Thymus (tissue), 11 donors: ENCODE data around the gene RFTN1. TPM values are rescaled to one million over a fixed set of nuclear protein-coding genes. Genes with fewer than 3 reads are reported as not detected.
A peak's percentile ranks its signal among the peaks of the same experiment; 100 is the strongest.
"Not testable (repeated sequence)": the region's sequence is repeated elsewhere in the genome, so short reads cannot be mapped to it uniquely, and the experiment has no call there.

Source experiments
- DNase-seq, 9 donors: peaks; one replicate each; pipeline ENCODE4 v3.0.0-alpha.2; 2013; ENCODE audit warnings: low spot score in 9 of 9, low read depth in 6 of 9, missing footprints in 1 of 9
- H3K27ac ChIP-seq, 2 donors: one replicate each; pipeline ENCODE4 v1.5.1; 2013; ENCODE audit warnings: control low read depth in 1 of 2, low read depth in 1 of 2, low read length in 1 of 2, mild to moderate bottlenecking in 1 of 2, moderate library complexity in 1 of 2
- H3K27me3 ChIP-seq, 2 donors: one replicate each; pipeline ENCODE4 v1.5.1; 2013; ENCODE audit warnings: low read length in 1 of 2; ENCODE audit not compliant: control insufficient read depth in 2 of 2, insufficient read depth in 1 of 2
- H3K36me3 ChIP-seq, 2 donors: one replicate each; pipeline ENCODE4 v1.5.1; 2013; ENCODE audit warnings: low read length in 1 of 2, mild to moderate bottlenecking in 1 of 2, moderate library complexity in 1 of 2; ENCODE audit not compliant: control insufficient read depth in 2 of 2, insufficient read depth in 2 of 2
- H3K4me1 ChIP-seq, 2 donors: one replicate each; pipeline ENCODE4 v1.5.1; 2013; ENCODE audit warnings: low read length in 2 of 2; ENCODE audit not compliant: control insufficient read depth in 2 of 2, insufficient read depth in 2 of 2
- H3K4me3 ChIP-seq, 2 donors: one replicate each; pipeline ENCODE4 v1.5.1; 2013; ENCODE audit warnings: low read length in 2 of 2, control low read depth in 1 of 2, mild to moderate bottlenecking in 1 of 2
- H3K9me3 ChIP-seq, 2 donors: one replicate each; pipeline ENCODE4 v1.5.1; 2013; ENCODE audit warnings: low read length in 1 of 2, mild to moderate bottlenecking in 1 of 2; ENCODE audit not compliant: control insufficient read depth in 2 of 2, insufficient read depth in 1 of 2
- WGBS: extraction: QIAGEN DNeasy Blood & Tissue Kit; methylation state at CpG from one replicate; pipeline ENCODE4 v1.1.7; 2013; 5-methylcytosine and 5-hydroxymethylcytosine counted together
- polyA plus RNA-seq: library from polyadenylated mRNA; stranded (reverse); fragments of 200-250 nt; gene quantifications from one replicate; pipeline ENCODE4 v1.2.3, GENCODE V29; 2013
- total RNA-seq: library from RNA; stranded (reverse); fragments of 120-200 nt; gene quantifications from one replicate; pipeline ENCODE4 v1.2.4, GENCODE V29; 2013
- donor health status: healthy.

Gene RFTN1
- total and polyA plus RNA-seq, 2 donors = 57.6 to 87.8 TPM

DNA sequence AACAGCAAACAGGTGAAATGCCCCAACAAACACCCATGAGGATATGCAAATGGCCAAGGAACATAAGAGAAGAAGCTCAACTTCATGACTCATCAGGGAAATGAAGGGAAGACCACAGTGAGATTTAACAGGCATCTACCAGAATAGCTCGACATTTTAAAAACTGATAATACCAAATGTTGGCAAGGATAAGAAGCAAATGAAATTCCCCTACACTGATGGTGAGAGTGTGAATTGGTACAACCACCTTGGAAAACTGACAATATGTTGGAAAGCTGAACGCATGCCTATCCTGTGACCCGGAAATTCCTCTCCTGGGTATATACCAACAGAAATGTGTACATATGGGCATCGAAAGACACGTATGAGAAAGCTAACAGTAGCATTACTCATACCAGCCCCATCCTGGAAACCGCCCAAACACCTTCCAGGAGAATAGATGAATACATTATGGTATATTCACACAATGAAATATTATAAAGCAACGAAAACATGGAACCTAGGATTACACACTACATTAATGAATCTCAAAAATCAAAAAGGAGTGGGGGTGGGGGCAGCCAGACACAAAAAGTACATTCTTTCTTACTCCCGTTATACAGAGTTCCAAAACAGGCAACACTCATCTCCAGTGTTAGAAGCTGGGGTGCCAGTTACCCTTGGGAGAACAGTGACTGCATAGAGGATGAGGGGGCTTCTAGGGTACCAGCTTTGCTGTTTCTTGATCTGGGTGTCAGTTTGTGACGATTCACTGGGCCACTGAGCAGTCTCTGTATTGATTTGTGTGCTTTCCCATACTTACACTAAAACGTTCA is 16.9 kb downstream of the RFTN1 start:
- Histone ChIP-seq H3K4me1 (peaks cover 20 to 35% of the 10 kb centered on the region in 2 donors), H3K27me3 (no peaks in the 10 kb centered on the region), H3K36me3 (peaks cover 26 to 57% of the 10 kb centered on the region in 2 donors), H3K4me3 (no peak overlapping the region), H3K9me3 (peaks cover 0 to 5% of the 10 kb centered on the region in 2 donors), H3K27ac (peak overlapping the region in 1 of 2 donors; percentile 8)
- 90% methylated on average over 10 of the region's 10 CpGs for WGBS
- DNase-seq = no peak

DNA sequence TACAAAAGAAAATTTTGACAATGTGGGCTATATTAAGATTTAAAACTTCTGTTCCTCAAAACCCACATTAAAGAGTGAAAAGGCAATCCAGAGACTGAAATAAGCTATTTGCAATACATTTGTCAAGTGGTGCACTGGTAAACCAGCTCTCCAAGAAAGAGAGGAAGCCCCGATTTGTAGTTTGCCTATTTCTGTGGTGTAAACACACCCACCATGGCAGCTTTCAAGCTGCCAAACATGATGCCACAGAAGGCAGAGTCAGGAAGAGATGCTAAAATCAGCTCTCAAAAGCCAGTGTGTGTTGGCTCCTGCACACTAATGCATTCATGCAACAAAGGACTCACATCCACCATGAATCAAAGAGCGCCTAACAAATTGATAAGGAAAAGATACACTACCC is 17.5 kb downstream of the RFTN1 start:
- Histone ChIP-seq H3K9me3 (peaks cover 2 to 5% of the 10 kb centered on the region in 2 donors), H3K4me1 (peaks cover 20 to 35% of the 10 kb centered on the region in 2 donors), H3K4me3 (no peak overlapping the region), H3K27me3 (no peaks in the 10 kb centered on the region), H3K27ac (peak overlapping the region; percentile 8 to 22), H3K36me3 (peaks cover 31 to 62% of the 10 kb centered on the region in 2 donors)
- peak in 1 of 9 donors; percentile 41 for DNase-seq
- WGBS = 59% methylated on average over 2 of the region's 2 CpGs

DNA sequence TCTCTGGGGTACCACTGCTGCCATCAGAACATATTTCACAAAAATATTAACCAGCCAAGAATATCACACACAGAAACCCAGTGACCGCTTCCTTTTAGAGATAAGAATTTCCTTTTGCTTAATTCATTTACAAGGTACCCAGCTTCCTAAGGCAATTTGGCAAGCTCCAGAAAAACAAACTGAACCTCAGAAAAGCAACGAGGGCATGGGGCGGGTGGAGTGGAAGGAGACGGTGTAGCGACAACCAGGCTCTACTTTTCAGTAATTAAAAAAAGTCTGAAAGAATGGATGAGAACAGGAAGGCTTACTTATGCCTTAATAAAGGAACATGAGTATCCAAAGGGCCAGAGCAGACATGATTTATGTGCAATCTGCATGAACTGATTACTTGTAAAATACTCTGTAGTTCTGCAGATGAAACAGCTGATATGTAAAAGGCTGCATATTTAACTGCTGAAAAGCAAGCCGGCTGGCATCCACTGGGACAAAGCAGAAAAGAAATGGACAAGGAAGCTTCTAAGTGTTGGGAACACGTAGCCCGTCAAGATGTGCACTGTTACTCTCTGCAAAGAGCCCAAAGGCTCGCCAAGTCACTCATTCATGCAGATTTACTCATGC is 18.6 kb downstream of the RFTN1 start:
- Histone ChIP-seq H3K36me3 (peaks cover 33 to 62% of the 10 kb centered on the region in 2 donors), H3K4me1 (peaks cover 20 to 35% of the 10 kb centered on the region in 2 donors), H3K4me3 (no peak overlapping the region), H3K27me3 (no peaks in the 10 kb centered on the region), H3K27ac (no peak overlapping the region), H3K9me3 (peaks cover 2 to 5% of the 10 kb centered on the region in 2 donors)
- 76% methylated on average over 9 of the region's 9 CpGs for WGBS
- DNase-seq = no peak

DNA sequence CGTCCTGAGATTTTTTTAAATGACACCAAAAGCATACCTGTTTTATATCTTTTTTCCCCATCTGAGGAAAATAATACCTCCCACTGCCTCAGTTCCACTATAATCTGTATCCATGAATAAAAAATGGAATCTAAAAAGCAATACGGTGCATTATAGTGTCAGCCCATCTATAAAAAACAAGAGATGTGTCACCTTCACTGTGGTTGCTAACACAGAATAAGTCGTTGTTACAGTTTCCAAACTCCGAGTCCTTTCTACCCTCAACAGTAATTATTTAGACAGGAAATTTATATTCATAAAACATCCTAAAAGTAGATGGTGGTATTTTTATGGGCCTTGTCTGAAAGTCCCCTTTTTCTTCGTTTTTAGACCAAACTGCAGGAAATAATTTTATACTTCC is 19.4 kb downstream of the RFTN1 start:
- peaks cover 32 to 62% of the 10 kb centered on the region in 2 donors for H3K36me3 ChIP-seq
- H3K4me1 ChIP-seq = peaks cover 20 to 33% of the 10 kb centered on the region in 2 donors
- DNase-seq = no peak
- H3K4me3 ChIP-seq = no peak overlapping the region
- peaks cover under 1 to 2% of the 10 kb centered on the region in 2 donors for H3K9me3 ChIP-seq
- H3K27me3 ChIP-seq = no peaks in the 10 kb centered on the region
- 91% methylated on average over 5 of the region's 5 CpGs for whole genome bisulfite sequencing
- no peak overlapping the region for H3K27ac ChIP-seq

DNA sequence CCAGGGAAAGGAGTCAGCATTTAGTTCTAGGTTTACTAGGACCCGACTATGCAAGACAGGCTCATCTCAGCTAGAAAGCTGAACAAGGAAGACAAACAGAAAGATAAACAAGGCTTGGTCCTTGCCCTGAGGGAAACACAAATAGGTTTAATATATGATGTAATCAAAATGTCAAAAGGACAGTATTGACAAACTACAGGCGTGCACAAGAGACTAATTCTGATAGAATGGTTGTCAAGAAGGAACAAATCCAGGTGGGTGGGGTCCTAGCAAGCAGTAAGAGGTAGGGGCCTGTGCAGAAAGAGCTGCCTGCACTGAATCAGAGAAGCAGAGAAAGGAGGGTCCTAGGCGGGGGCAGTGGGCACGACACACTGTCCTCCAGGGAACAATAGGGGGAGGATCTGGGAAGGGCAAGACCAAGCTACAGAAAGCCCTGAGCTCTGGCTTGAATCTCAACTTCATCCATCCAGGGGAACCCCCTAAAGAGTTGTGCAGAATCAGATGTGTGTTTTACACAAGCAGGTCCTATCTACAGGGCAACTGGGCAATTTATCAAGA is 23.4 kb downstream of the RFTN1 start:
- no peak overlapping the region for H3K27ac ChIP-seq
- WGBS = 97% methylated on average over 4 of the region's 4 CpGs
- DNase-seq = no peak
- H3K27me3 ChIP-seq = no peaks in the 10 kb centered on the region
- no peak overlapping the region for H3K4me3 ChIP-seq
- peaks cover 0 to 2% of the 10 kb centered on the region in 2 donors for H3K9me3 ChIP-seq
- H3K36me3 ChIP-seq = peaks cover 38 to 71% of the 10 kb centered on the region in 2 donors
- H3K4me1 ChIP-seq = peaks cover 15 to 27% of the 10 kb centered on the region in 2 donors

DNA sequence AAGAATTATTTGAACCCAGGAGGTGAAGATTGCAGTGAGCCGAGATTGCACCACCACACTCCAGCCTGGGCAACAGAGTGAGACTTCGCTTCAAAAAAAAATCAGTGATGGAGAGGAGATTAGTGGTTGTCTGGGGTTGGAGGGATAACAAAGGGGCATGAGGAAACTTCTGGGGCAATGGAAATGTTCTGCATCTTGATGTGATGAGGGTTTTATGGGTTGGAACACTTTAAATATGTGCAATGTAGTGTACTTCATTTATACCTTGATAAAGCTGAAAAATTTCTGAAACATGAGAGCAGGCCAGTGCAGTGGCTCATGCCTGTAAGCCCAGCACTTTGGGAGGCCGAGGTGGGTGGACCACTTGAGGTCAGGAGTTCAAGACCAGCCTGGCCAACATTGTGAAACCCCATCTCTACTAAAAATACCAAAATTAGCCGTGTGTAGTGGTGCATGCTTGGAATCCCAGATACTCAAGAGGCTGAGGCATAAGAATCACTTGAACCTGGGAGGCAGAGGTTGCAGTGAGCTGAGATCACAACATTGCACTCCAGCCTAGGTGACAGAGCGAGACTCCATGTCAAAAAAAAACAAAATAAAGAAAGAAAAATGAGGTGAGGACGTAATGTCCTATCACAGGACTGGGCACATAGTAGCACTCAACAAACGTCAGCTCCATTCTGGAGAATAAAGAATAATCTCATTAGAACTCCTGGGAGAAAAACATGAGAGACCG is 24.0 kb downstream of the RFTN1 start:
- H3K4me3 ChIP-seq, H3K27me3 ChIP-seq, H3K27ac ChIP-seq, H3K9me3 ChIP-seq, DNase-seq: not testable (repeated sequence)
- peaks cover 15 to 29% of the 10 kb centered on the region in 2 donors for H3K4me1 ChIP-seq
- peaks cover 38 to 74% of the 10 kb centered on the region in 2 donors for H3K36me3 ChIP-seq
- WGBS = 97% methylated on average over 8 of the region's 8 CpGs

DNA sequence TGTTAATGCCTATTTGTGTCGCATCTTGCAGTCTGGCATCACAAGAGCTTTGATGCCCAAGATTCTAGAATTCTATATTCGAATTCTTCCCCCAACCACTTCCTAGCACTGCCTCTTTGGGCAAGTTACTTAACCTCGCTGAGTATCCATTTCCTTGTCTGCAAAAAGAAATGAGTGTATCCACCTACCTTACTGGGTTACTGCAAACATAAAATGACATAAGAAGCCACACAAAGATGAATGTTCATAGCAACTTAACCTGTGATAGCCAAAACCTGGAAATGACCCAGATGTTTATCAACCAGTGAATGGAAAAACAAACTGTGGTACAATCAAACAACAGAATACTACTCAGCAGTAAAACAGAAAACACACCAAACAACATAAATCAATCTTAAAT is 24.9 kb downstream of the RFTN1 start:
- Histone ChIP-seq H3K36me3 (peaks cover 38 to 78% of the 10 kb centered on the region in 2 donors), H3K27me3 (no peaks in the 10 kb centered on the region), H3K4me3 (no peak overlapping the region), H3K9me3 (peaks cover 0 to 2% of the 10 kb centered on the region in 2 donors), H3K27ac (no peak overlapping the region), H3K4me1 (peaks cover 22 to 37% of the 10 kb centered on the region in 2 donors)
- DNase-seq = peak in 1 of 9 donors; percentile 29
- WGBS = 77% methylated on average over 3 of the region's 3 CpGs

DNA sequence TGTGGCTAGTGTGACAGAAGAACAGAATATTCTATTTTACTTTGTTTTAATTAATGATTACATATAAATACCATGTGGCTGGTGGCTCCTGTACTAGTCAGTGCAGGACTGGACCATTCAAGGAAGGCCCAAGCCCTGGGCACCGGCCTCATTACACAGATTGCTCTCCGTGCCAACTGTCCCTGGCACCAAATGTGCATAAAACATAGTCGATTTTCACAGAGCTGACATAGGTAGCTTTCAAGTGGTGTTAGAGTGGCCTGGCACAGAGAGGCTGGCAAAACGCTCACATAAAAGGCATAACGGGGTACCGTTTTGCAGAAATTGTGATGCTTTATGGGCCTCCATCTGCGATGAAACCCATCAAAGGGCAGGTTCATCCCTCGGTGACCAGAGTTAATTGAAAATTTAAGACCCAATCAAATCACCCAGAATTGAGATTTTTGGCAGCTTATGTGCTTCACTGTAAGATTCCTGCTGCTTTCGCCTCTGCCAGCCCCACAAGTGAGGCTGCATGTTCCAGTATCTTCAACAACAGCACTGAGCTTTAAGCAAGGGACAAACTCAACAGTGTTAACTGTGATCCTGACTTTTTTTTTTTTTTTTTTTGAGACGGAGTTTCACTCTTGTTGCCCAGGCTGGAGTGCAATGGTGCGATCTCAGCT is 25.9 kb downstream of the RFTN1 start:
- Histone ChIP-seq H3K36me3 (peaks cover 34 to 72% of the 10 kb centered on the region in 2 donors), H3K4me3 (no peak overlapping the region), H3K4me1 (peaks cover 27 to 47% of the 10 kb centered on the region in 2 donors), H3K27me3 (no peaks in the 10 kb centered on the region), H3K27ac (no peak overlapping the region), H3K9me3 (peaks cover 0 to 2% of the 10 kb centered on the region in 2 donors)
- WGBS = over 99% methylated on average over 11 of the region's 11 CpGs
- no peak for DNase-seq
